Esophagus muscularis mucosa (tissue), 4 donors: ENCODE measurements around the gene CARNS1.

Experiments used
- EP300 ChIP-seq: sonication (generic); formaldehyde crosslinking; IDR thresholded peaks from one replicate; pipeline ENCODE4 v1.6.1; 2017; ENCODE audit warnings: antibody characterized with exemption
- POLR2A ChIP-seq: fragments of 450-650 bp; IDR thresholded peaks from one replicate; pipeline ENCODE4 v1.6.1; 2017; ENCODE audit warnings: antibody characterized with exemption, moderate library complexity, mild to moderate bottlenecking, low read depth
- TF ChIP-seq, protein P1 (sequence below), 3 experiments: fragments of 200-600 bp in 2 of 3; fragments of 450-650 bp in 1 of 3; sonication (generic) in 2 of 3; IDR thresholded peaks; one replicate each; pipeline ENCODE4 v1.5.1; 2017 to 2019; ENCODE audit warnings: antibody characterized with exemption in 3 of 3, mild to moderate bottlenecking in 2 of 3, moderate library complexity in 1 of 3

DNA sequence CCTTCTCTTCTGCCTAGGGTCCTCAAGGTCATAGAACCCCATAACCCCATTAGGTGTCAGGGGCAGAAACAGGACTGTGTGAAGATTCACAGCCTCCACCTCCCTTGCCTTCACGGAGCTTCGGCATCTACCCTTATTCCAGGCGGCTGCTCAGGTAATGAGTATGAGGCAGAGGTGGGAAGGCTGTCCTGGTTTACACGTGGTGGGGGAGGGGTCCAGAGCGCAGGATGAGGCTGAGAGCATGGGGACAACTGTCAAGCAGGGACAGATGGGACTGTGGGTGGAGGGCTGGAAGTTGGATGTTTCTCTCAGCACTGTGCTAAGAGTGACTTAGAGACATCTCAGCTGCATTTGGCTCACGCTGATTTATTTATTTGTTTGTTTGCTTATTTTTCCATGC is 28.0 kb upstream of the CARNS1 start:
- TF ChIP-seq EP300, result no peak
- TF ChIP-seq, protein P1, sequence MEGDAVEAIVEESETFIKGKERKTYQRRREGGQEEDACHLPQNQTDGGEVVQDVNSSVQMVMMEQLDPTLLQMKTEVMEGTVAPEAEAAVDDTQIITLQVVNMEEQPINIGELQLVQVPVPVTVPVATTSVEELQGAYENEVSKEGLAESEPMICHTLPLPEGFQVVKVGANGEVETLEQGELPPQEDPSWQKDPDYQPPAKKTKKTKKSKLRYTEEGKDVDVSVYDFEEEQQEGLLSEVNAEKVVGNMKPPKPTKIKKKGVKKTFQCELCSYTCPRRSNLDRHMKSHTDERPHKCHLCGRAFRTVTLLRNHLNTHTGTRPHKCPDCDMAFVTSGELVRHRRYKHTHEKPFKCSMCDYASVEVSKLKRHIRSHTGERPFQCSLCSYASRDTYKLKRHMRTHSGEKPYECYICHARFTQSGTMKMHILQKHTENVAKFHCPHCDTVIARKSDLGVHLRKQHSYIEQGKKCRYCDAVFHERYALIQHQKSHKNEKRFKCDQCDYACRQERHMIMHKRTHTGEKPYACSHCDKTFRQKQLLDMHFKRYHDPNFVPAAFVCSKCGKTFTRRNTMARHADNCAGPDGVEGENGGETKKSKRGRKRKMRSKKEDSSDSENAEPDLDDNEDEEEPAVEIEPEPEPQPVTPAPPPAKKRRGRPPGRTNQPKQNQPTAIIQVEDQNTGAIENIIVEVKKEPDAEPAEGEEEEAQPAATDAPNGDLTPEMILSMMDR (IDR thresholded peaks at IDR 0.05), result no peak
- TF ChIP-seq POLR2A, result no peak
